Parathyroid adenoma (tissue), 2 donors: ENCODE measurements around the gene CTSD.

ENCODE experiments used
- H2AFZ ChIP-seq: fragments of 300-600 bp; sonication (generic); one replicate; pipeline ENCODE4 v1.7.0; 2017; ENCODE audit warnings: antibody characterized with exemption, mild to moderate bottlenecking
- H3K27ac ChIP-seq: fragments of 300-600 bp; sonication (generic); one replicate; pipeline ENCODE4 v1.7.0; 2017
- H3K27me3 ChIP-seq: fragments of 300-600 bp; sonication (generic); one replicate; pipeline ENCODE4 v1.7.0; 2017; ENCODE audit warnings: low read length; ENCODE audit not compliant: control insufficient read depth, insufficient read depth
- H3K36me3 ChIP-seq: fragments of 300-600 bp; sonication (generic); one replicate; pipeline ENCODE4 v1.7.0; 2017; ENCODE audit warnings: low read length; ENCODE audit not compliant: control insufficient read depth, insufficient read depth
- H3K4me1 ChIP-seq: fragments of 300-600 bp; sonication (generic); one replicate; pipeline ENCODE4 v1.7.0; 2017; ENCODE audit warnings: control low read depth
- H3K4me2 ChIP-seq: fragments of 300-600 bp; sonication (generic); one replicate; pipeline ENCODE4 v1.7.0; 2017; ENCODE audit warnings: low read length
- H3K4me3 ChIP-seq: fragments of 300-600 bp; sonication (generic); one replicate; pipeline ENCODE4 v1.7.0; 2017; ENCODE audit warnings: low read depth, low read length
- H3K79me2 ChIP-seq: fragments of 300-600 bp; sonication (generic); one replicate; pipeline ENCODE4 v1.7.0; 2017; ENCODE audit warnings: control low read depth
- H3K9ac ChIP-seq: fragments of 300-600 bp; sonication (generic); one replicate; pipeline ENCODE4 v1.7.0; 2017; ENCODE audit warnings: mild to moderate bottlenecking
- H3K9me3 ChIP-seq: fragments of 300-600 bp; sonication (generic); one replicate; pipeline ENCODE4 v1.7.0; 2017; ENCODE audit warnings: low read length; ENCODE audit not compliant: control insufficient read depth
- CTCF ChIP-seq: fragments of 300-600 bp; sonication (generic); IDR thresholded peaks from one replicate; pipeline ENCODE4 v1.7.0; 2017; ENCODE audit warnings: antibody characterized with exemption, mild to moderate bottlenecking
- donor health status: primary hyperparathyroidism.

Gene CTSD

GRCh38 chr11:1729692-1730011, 34.1 kb downstream of the CTSD start:
- no peak overlapping the region for H3K9ac ChIP-seq
- no peaks in the 10 kb centered on the region for H3K79me2 ChIP-seq
- no peak for TF ChIP-seq CTCF
- H3K9me3 ChIP-seq, result no peaks in the 10 kb centered on the region
- no peak overlapping the region for H3K4me2 ChIP-seq
- no peaks in the 10 kb centered on the region for H3K27me3 ChIP-seq
- no peak overlapping the region for H3K4me3 ChIP-seq
- H2AFZ ChIP-seq, result no peak overlapping the region
- no peaks in the 10 kb centered on the region for H3K4me1 ChIP-seq
- H3K36me3 ChIP-seq, result no peaks in the 10 kb centered on the region
- no peak overlapping the region for H3K27ac ChIP-seq

- Histone ChIP-seq H3K9ac (no peak overlapping the region), H3K27ac (no peak overlapping the region), H3K79me2 (no peaks in the 10 kb centered on the region), H3K27me3 (no peaks in the 10 kb centered on the region), H2AFZ (no peak overlapping the region), H3K4me1 (no peaks in the 10 kb centered on the region), H3K36me3 (no peaks in the 10 kb centered on the region), H3K9me3 (no peaks in the 10 kb centered on the region), H3K4me3 (no peak overlapping the region), H3K4me2 (no peak overlapping the region)
- no peak for TF ChIP-seq CTCF
These were observed 34.6 kb downstream of the CTSD start for GRCh38 chr11:1728931-1729691.

- Histone ChIP-seq H3K4me3 (no peak overlapping the region), H3K36me3 (no peaks in the 10 kb centered on the region), H3K27ac (no peak overlapping the region), H3K4me1 (no peaks in the 10 kb centered on the region), H3K9me3 (no peaks in the 10 kb centered on the region), H2AFZ (no peak overlapping the region), H3K9ac (no peak overlapping the region), H3K79me2 (no peaks in the 10 kb centered on the region), H3K4me2 (no peak overlapping the region), H3K27me3 (no peaks in the 10 kb centered on the region)
- TF ChIP-seq CTCF, result no peak
These were observed 35.4 kb downstream of the CTSD start for GRCh38 chr11:1728301-1728700.

- H3K27me3 ChIP-seq, result no peaks in the 10 kb centered on the region
- H3K79me2 ChIP-seq, result no peaks in the 10 kb centered on the region
- H3K4me2 ChIP-seq, result no peak overlapping the region
- H3K9me3 ChIP-seq, result no peaks in the 10 kb centered on the region
- H2AFZ ChIP-seq, result no peak overlapping the region
- no peaks in the 10 kb centered on the region for H3K4me1 ChIP-seq
- H3K4me3 ChIP-seq, result no peak overlapping the region
- H3K9ac ChIP-seq, result no peak overlapping the region
- H3K36me3 ChIP-seq, result no peaks in the 10 kb centered on the region
- H3K27ac ChIP-seq, result no peak overlapping the region
- TF ChIP-seq CTCF, result no peak
These were observed 35.9 kb downstream of the CTSD start for GRCh38 chr11:1727861-1728260.

GRCh38 chr11:1727096-1727690, 36.5 kb downstream of the CTSD start:
- Histone ChIP-seq H3K79me2 (no peaks in the 10 kb centered on the region), H3K4me2 (no peak overlapping the region), H3K27me3 (no peaks in the 10 kb centered on the region), H2AFZ (no peak overlapping the region), H3K36me3 (no peaks in the 10 kb centered on the region), H3K27ac (no peak overlapping the region), H3K9me3 (no peaks in the 10 kb centered on the region), H3K9ac (no peak overlapping the region), H3K4me3 (no peak overlapping the region), H3K4me1 (no peaks in the 10 kb centered on the region)
- TF ChIP-seq CTCF, result no peak
